GM12878 (cell line): Measurements from ENCODE around the gene SACM1L. TPM values are rescaled to one million over a fixed set of nuclear protein-coding genes. Genes with fewer than 3 reads are reported as not detected.

ENCODE experiments used
- ATAC-seq: fragments of 200-7000 bp; cut with Tn5 transposase; 3 replicates; pipeline ENCODE4 v1.9.1; 2020; ENCODE audit warnings: mild to moderate bottlenecking, moderate library complexity
- BruUV-seq: library from RNA; stranded (reverse); fragments of 400-500 nt; replicated peaks from 2 replicates; lab custom pipeline; 2021; lab: Mats Ljungman, UMichigan
- CTCF ChIA-PET: fragments of 300-600 bp; sonication (Branson Sonifier 250); formaldehyde crosslinking; extraction: SDS; loops from one replicate; lab custom pipeline; 2021; ENCODE audit warnings: inconsistent platforms; lab: Yijun Ruan, JAX
- POLR2A ChIA-PET: fragments of 350-600 bp; formaldehyde crosslinking; extraction: SDS; loops from one replicate; lab custom pipeline; 2021; ENCODE audit warnings: inconsistent platforms; lab: Charles Lee
- RAD21 ChIA-PET: fragments of 300-600 bp; sonication (Branson Sonifier 250); formaldehyde crosslinking; loops from one replicate; lab custom pipeline; 2023; ENCODE audit warnings: antibody characterized with exemption; ENCODE audit not compliant: unreplicated experiment; lab: Charles Lee
- SMC1A ChIA-PET: fragments of 300-600 bp; sonication (Branson Sonifier 250); formaldehyde crosslinking; loops from one replicate; lab custom pipeline; 2023; ENCODE audit not compliant: unreplicated experiment, uncharacterized antibody; lab: Charles Lee
- DNase-seq: peaks from one replicate; pipeline ENCODE4 v3.0.0-alpha.2; 2011; ENCODE audit warnings: low read depth, low spot score
- FAIRE-seq: peaks from 3 replicates; lab custom pipeline; 2011; peaks lifted over from hg19 to GRCh38; lab: Jason Lieb, UNC
- H2AFZ ChIP-seq: 2 replicates; pipeline ENCODE4 v1.6.0; 2011; ENCODE audit warnings: low read depth, low read length, control low read depth; ENCODE audit not compliant: control insufficient read depth
- H3K27ac ChIP-seq: 2 replicates; pipeline ENCODE4 v1.5.1; 2011; ENCODE audit warnings: control low read depth; ENCODE audit not compliant: control insufficient read depth, insufficient read depth
- H3K27me3 ChIP-seq, 2 experiments: replicated peaks in 1 of 2; 2 replicates each; pipeline versions ENCODE4 v1.6.0 to v1.6.1; 2011; ENCODE audit warnings: low read length in 1 of 2; ENCODE audit not compliant: control insufficient read depth in 2 of 2, insufficient read depth in 2 of 2
- H3K36me3 ChIP-seq, 2 experiments: 2 replicates each; pipeline ENCODE4 v1.5.1; 2011; ENCODE audit warnings: low read length in 1 of 2; ENCODE audit not compliant: control insufficient read depth in 2 of 2, insufficient read depth in 2 of 2
- H3K4me1 ChIP-seq: 2 replicates; pipeline ENCODE4 v1.6.1; 2011; ENCODE audit warnings: mild to moderate bottlenecking, low read length, moderate library complexity, mixed read lengths; ENCODE audit not compliant: control insufficient read depth, insufficient read depth
- H3K4me2 ChIP-seq: 2 replicates; pipeline ENCODE4 v1.6.0; 2011; ENCODE audit warnings: control low read depth; ENCODE audit not compliant: control insufficient read depth, insufficient read depth
- H3K4me3 ChIP-seq: fragments of 200-600 bp; sonication (generic); 2 replicates; pipeline ENCODE4 v1.5.1; 2016
- H3K79me2 ChIP-seq: 2 replicates; pipeline ENCODE4 v1.6.0; 2011; ENCODE audit warnings: low read length; ENCODE audit not compliant: control insufficient read depth, insufficient read depth
- H3K9ac ChIP-seq: 2 replicates; pipeline ENCODE4 v1.8.0; 2011; ENCODE audit warnings: low read length, control low read depth, mixed read lengths; ENCODE audit not compliant: control insufficient read depth, insufficient read depth
- H3K9me3 ChIP-seq: replicated peaks from 3 replicates; pipeline ENCODE4 v1.5.1; 2011; ENCODE audit warnings: mild to moderate bottlenecking, low read length; ENCODE audit not compliant: control insufficient read depth, insufficient read depth
- H4K20me1 ChIP-seq: 2 replicates; pipeline ENCODE4 v1.6.0; 2011; ENCODE audit not compliant: control insufficient read depth, insufficient read depth
- CREB1 ChIP-seq: IDR thresholded peaks from 2 replicates; pipeline ENCODE4 v1.6.1; 2012; ENCODE audit warnings: low read depth, mild to moderate bottlenecking, inconsistent platforms
- EP300 ChIP-seq, 2 experiments: fragments of 150-350 bp in 1 of 2; IDR thresholded peaks; 2 replicates each; pipeline ENCODE4 v1.6.1; 2011 to 2012; ENCODE audit warnings: low read depth in 2 of 2, low read length in 2 of 2, borderline replicate concordance in 1 of 2, improper control_type of control experiment in 1 of 2, inconsistent platforms in 1 of 2; ENCODE audit not compliant: control insufficient read depth in 1 of 2
- FOS ChIP-seq: IDR thresholded peaks from 3 replicates; pipeline ENCODE4 v1.6.1; 2011; ENCODE audit warnings: borderline replicate concordance; ENCODE audit not compliant: insufficient read length; ENCODE audit errors: extremely low read depth
- IKZF1 ChIP-seq: fragments of 450-650 bp; conservative IDR thresholded peaks from 2 replicates; pipeline ENCODE4 v1.6.1; 2017; ENCODE audit warnings: antibody characterized with exemption, mild to moderate bottlenecking
- NBN ChIP-seq: fragments of 450-650 bp; IDR thresholded peaks from 2 replicates; pipeline ENCODE4 v1.6.1; 2016
- NFXL1 ChIP-seq: fragments of 450-650 bp; IDR thresholded peaks from 2 replicates; pipeline ENCODE4 v1.6.1; 2017; ENCODE audit warnings: antibody characterized with exemption, mild to moderate bottlenecking, borderline replicate concordance
- PAX5 ChIP-seq: IDR thresholded peaks from 2 replicates; pipeline ENCODE4 v1.6.1; 2011; ENCODE audit warnings: low read depth, low read length, borderline replicate concordance
- RCOR1 ChIP-seq: conservative IDR thresholded peaks from 2 replicates; pipeline ENCODE4 v1.6.1; 2012; ENCODE audit warnings: low read depth, low read length, improper control_type of control experiment
- SUZ12 ChIP-seq: fragments of 200-600 bp; sonication (generic); IDR thresholded peaks from one replicate; pipeline ENCODE4 v1.6.1; 2018; ENCODE audit warnings: antibody characterized with exemption, mild to moderate bottlenecking; ENCODE audit not compliant: unreplicated experiment
- TCF7 ChIP-seq: IDR thresholded peaks from 2 replicates; pipeline ENCODE4 v1.6.1; 2014; ENCODE audit warnings: antibody characterized with exemption, borderline replicate concordance
- ZNF622 ChIP-seq: fragments of 450-650 bp; IDR thresholded peaks from 2 replicates; pipeline ENCODE4 v1.6.1; 2017; ENCODE audit warnings: mild to moderate bottlenecking, inconsistent platforms
- ZSCAN29 ChIP-seq: fragments of 450-650 bp; IDR thresholded peaks from 2 replicates; pipeline ENCODE4 v1.6.1; 2017; ENCODE audit warnings: mild to moderate bottlenecking, moderate library complexity
- in situ Hi-C: fragments of 300-500 bp; cut with MboI; formaldehyde crosslinking; loops from 9 replicates; pipeline ENCODE4 v1.14.3; 2018; ENCODE audit warnings: mixed read lengths
- intact Hi-C: fragments of 100-400 bp; cut with micrococcal nuclease; formaldehyde crosslinking; loops from one replicate; pipeline ENCODE4 v1.14.2; 2022; ENCODE audit not compliant: unreplicated experiment
- polyA plus RNA-seq, 11 experiments: library from polyadenylated mRNA; depleted of rRNA in 4 of 11; unstranded in 6 of 11; stranded (reverse) in 5 of 11; fragments of >200 nt; fragmentation: Nextera tagmentation in 4 of 11; fragmentation: Illumina TruSeq in 1 of 11; extraction: Ambion mirVana in 4 of 11; extraction: Trizol in 1 of 11; gene quantifications; 1 replicate in 1 of 11; 2 replicates in 10 of 11; pipeline versions ENCODE4 v1.2.1 to v1.2.3, GENCODE V29; 2011 to 2016; ENCODE audit warnings: inconsistent platforms in 2 of 11, missing spikeins in 2 of 11, low read depth in 1 of 11
- total RNA-seq, 4 experiments: library from RNA; depleted of rRNA in 3 of 4; stranded (reverse); fragments of >200 nt in 3 of 4; fragmentation: Illumina TruSeq in 1 of 4; extraction: Trizol in 1 of 4; gene quantifications; 2 replicates each; pipeline versions ENCODE4 v1.2.1 to v1.2.3, GENCODE V29; 2013 to 2021
- TF ChIP-seq, protein P1 (sequence below): fragments of 450-650 bp; IDR thresholded peaks from 2 replicates; pipeline ENCODE4 v1.6.1; 2016; ENCODE audit warnings: mild to moderate bottlenecking

The SACM1L gene
- total and polyA plus RNA-seq, 10 of the 15 experiments (the other 5 are each of a cell fraction or from before 2014, with no cell fraction given) = 16.5 to 48.3 (median 28.9) TPM

DNA sequence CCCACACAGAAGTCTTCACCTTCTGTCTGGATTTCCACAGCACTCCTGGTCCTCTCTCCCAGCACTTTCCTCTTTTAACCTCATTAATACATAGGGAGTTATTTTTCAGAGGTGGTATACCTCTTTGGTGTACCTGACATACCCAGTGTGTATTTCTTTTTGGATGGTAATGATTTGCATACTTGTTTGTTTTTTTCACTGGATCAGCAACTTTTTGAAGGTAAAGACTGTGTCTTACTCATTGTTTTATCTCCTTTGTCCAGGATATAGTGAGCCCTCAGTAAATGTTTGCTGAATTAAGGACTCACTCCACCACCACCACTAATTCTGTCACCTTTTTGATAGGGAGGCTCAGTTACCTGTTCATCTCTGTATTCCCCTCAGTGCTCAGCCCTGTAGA is 52.1 kb downstream of the SACM1L start:
- CTCF ChIA-PET = no interaction called here
- no TSS peak for BruUV-seq
- Histone ChIP-seq H3K9ac (no peak overlapping the region), H3K27ac (no peak overlapping the region), H3K4me2 (no peak overlapping the region), H2AFZ (no peak overlapping the region), H3K27me3 (no peaks in the 10 kb centered on the region), H3K4me1 (no peaks in the 10 kb centered on the region), H4K20me1 (no peaks in the 10 kb centered on the region), H3K36me3 (peaks cover 13 to 38% of the 10 kb centered on the region in 2 experiments), H3K4me3 (no peak overlapping the region), H3K79me2 (no peaks in the 10 kb centered on the region), H3K9me3 (no peaks in the 10 kb centered on the region)
- RAD21 ChIA-PET = no interaction called here
- SMC1A ChIA-PET = no interaction called here
- no peak for DNase-seq
- in situ Hi-C loops = no loop called here
- intact Hi-C loops = no loop called here
- no peak for TF ChIP-seq SUZ12
- TF ChIP-seq PAX5 = no peak
- TF ChIP-seq EP300 (IDR thresholded peaks at IDR 0.05; ENCODE audit: borderline replicate concordance in 1 of 2, control insufficient read depth in 1 of 2, low read depth in 2 of 2, low read length in 2 of 2) = no peak
- TF ChIP-seq, protein P1, sequence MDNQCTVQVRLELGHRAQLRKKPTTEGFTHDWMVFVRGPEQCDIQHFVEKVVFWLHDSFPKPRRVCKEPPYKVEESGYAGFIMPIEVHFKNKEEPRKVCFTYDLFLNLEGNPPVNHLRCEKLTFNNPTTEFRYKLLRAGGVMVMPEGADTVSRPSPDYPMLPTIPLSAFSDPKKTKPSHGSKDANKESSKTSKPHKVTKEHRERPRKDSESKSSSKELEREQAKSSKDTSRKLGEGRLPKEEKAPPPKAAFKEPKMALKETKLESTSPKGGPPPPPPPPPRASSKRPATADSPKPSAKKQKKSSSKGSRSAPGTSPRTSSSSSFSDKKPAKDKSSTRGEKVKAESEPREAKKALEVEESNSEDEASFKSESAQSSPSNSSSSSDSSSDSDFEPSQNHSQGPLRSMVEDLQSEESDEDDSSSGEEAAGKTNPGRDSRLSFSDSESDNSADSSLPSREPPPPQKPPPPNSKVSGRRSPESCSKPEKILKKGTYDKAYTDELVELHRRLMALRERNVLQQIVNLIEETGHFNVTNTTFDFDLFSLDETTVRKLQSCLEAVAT = no peak
- no peak for TF ChIP-seq CREB1
- no peak for TF ChIP-seq ZNF622
- TF ChIP-seq NFXL1 = no peak
- no peak for TF ChIP-seq FOS
- TF ChIP-seq NBN = no peak
- TF ChIP-seq IKZF1 = no peak
- no peak for TF ChIP-seq ZSCAN29
- no peak for TF ChIP-seq TCF7
- no peak for TF ChIP-seq RCOR1
- FAIRE-seq = no peak
- no peak for ATAC-seq
- POLR2A ChIA-PET = no interaction called here
